OCI-LY3 (cell line): Measurements from ENCODE around the gene TAMM41.

Source experiments
- EZH2phosphoT487 ChIP-seq: fragments of 200-600 bp; shearing (Covaris generic); IDR thresholded peaks from 2 replicates; pipeline ENCODE4 v1.6.1; 2018; ENCODE audit warnings: antibody characterized with exemption, mixed run types, low read depth
- TF ChIP-seq, protein P1 (sequence below): fragments of 200-600, 300-600 bp; sonication (generic); IDR thresholded peaks from 2 replicates; pipeline ENCODE4 v1.5.1; 2014; ENCODE audit warnings: antibody characterized with exemption, low read length, low read depth

DNA sequence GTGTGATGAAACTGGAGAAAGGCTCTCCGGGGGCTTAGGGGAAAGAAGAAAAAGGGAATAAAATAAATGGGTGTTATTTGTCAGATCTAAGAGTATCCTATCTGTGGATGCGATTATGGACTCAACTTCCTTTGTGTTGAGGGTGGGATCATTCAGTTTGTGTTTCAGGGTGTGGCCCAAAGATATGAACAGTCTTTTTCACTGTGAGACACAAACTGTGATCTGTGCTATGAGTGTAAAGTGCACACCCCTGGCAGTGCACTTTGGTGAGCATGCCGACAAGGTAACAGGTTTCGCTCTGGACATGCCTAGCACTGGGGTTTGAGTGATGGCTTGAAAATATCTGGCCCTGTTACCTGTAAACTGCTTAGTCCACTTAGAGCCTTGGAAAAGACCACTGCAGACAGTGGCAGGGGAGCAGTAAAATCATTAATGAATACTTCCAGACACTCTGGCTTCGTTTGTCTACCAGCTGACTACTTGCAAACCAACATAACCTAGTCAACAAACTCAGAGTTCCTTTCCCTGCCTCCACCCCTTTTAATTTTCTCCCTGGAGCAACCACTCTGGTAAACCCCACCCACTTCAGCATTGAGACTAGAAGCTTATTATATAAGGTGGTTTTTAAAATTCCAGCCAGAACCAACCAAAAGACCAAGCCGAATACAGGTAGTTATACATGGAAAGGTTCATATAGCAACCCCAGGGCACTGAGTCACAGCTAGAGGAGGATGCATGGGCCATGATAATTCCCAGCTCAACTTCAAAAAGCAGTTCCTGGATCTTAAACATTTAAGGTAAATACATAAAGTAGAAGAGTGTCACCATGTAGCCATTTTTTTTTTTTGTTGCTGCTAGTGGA is 55.1 kb downstream of the TAMM41 start:
- TF ChIP-seq, protein P1, sequence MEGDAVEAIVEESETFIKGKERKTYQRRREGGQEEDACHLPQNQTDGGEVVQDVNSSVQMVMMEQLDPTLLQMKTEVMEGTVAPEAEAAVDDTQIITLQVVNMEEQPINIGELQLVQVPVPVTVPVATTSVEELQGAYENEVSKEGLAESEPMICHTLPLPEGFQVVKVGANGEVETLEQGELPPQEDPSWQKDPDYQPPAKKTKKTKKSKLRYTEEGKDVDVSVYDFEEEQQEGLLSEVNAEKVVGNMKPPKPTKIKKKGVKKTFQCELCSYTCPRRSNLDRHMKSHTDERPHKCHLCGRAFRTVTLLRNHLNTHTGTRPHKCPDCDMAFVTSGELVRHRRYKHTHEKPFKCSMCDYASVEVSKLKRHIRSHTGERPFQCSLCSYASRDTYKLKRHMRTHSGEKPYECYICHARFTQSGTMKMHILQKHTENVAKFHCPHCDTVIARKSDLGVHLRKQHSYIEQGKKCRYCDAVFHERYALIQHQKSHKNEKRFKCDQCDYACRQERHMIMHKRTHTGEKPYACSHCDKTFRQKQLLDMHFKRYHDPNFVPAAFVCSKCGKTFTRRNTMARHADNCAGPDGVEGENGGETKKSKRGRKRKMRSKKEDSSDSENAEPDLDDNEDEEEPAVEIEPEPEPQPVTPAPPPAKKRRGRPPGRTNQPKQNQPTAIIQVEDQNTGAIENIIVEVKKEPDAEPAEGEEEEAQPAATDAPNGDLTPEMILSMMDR: no peak
- TF ChIP-seq EZH2phosphoT487: no peak
